Measurements from ENCODE around the gene P2RY4. TPM values are rescaled to one million over a fixed set of nuclear protein-coding genes. Genes with fewer than 3 reads are reported as not detected.

The P2RY4 gene
- total and polyA plus RNA-seq, 2 of the 13 experiments (the other 11 are each of a cell fraction or from before 2014, with no cell fraction given): 0.07 to 0.49 TPM

- in situ Hi-C loops (cut with HindIII; ENCODE audit: extremely low pct_ligation_motif_present, low pct_unique_long_range_greater_than_20kb): no loop called here
- POLR2A ChIA-PET: no interaction called here
Observed at GRCh38 chrX:70281951-70282350, 21.9 kb upstream of the P2RY4 start, which contains the start of gene RAB41. RAB41 (plus strand) TSS chrX:70282172; CDS start chrX:70282218, 46 bp downstream.

GRCh38 chrX:70280573-70280972 is 20.6 kb upstream of the P2RY4 start:
- no peak overlapping the region for H3K27ac ChIP-seq (ENCODE audit: extremely low read length, insufficient read depth, low read length)
- no peak for DNase-seq (ENCODE audit: low spot score)
- no peak overlapping the region for H3K4me2 ChIP-seq (ENCODE audit: low read depth, low read length)
- H3K4me3 ChIP-seq (replicated peaks in 1 of 3; ENCODE audit: insufficient read depth in 1 of 3, low read depth in 2 of 3, low read length in 3 of 3): no peak overlapping the region
- CTCF ChIA-PET (ENCODE audit: low intra/inter-chr PET ratio, low total read pairs): no interaction called here
- H3K9me3 ChIP-seq (ENCODE audit: low read length): no peaks in the 10 kb centered on the region
- no peaks in the 10 kb centered on the region for H3K36me3 ChIP-seq (replicated peaks in 1 of 2; ENCODE audit: control insufficient read depth in 1 of 2, insufficient read depth in 2 of 2, low read length in 2 of 2)
- intact Hi-C loops (cut with micrococcal nuclease; ENCODE audit: unreplicated experiment) (loop anchor here (10.0 kb wide), 1 partner anchor 1006 kb away; no protein-coding TSS in a partner anchor), in situ Hi-C loops (cut with HindIII; ENCODE audit: extremely low pct_ligation_motif_present, low pct_unique_long_range_greater_than_20kb) (no loop called here)
- H2AFZ ChIP-seq (ENCODE audit: low read length): no peak overlapping the region
- FAIRE-seq: no peak
- no peaks in the 10 kb centered on the region for H4K20me1 ChIP-seq (ENCODE audit: insufficient read depth, low read length)
- H3K4me1 ChIP-seq (ENCODE audit: insufficient read depth, low read length): peaks cover 13% of the 10 kb centered on the region
- BruUV-seq (replicated peaks): no TSS peak
- H3K9ac ChIP-seq (ENCODE audit: insufficient read depth, low read depth, low read length): no peak overlapping the region
- H3K27me3 ChIP-seq (ENCODE audit: control insufficient read depth in 1 of 2, insufficient read depth in 2 of 2, low read length in 2 of 2): no peaks in the 10 kb centered on the region
- TF ChIP-seq REST (IDR thresholded peaks at IDR 0.05; ENCODE audit: borderline replicate concordance in 1 of 2, low read depth in 1 of 2, low read length in 2 of 2): peak in 1 of 2 experiments; percentile 25; a peak in 1 of 4 replicates
- no peak for TF ChIP-seq ZNF552 (CRISPR knock-in tag; IDR thresholded peaks at IDR 0.05; ENCODE audit: borderline replicate concordance)
- no peak for TF ChIP-seq SALL1 (CRISPR knock-in tag; IDR thresholded peaks at IDR 0.05)
- ATAC-seq: no peak
- POLR2A ChIA-PET: no interaction called here
- no peaks in the 10 kb centered on the region for H3K79me2 ChIP-seq (ENCODE audit: insufficient read depth, low read length)
- 72% methylated on average over 3 of the region's 3 CpGs for WGBS (ENCODE audit: low lambda C conversion rate)

More at GRCh38 chrX:70281951-70282350, 21.9 kb upstream of the P2RY4 start, which contains the start of gene RAB41:
- Histone ChIP-seq H3K4me1 (ENCODE audit: insufficient read depth, low read length) (peaks cover 13% of the 10 kb centered on the region), H3K27ac (ENCODE audit: extremely low read length, insufficient read depth, low read length) (no peak within 1 kb of the TSS), H3K27me3 (ENCODE audit: control insufficient read depth in 1 of 2, insufficient read depth in 2 of 2, low read length in 2 of 2) (no peaks in the 10 kb centered on the region), H3K4me2 (ENCODE audit: low read depth, low read length) (no peak within 1 kb of the TSS), H3K4me3 (replicated peaks in 1 of 3; ENCODE audit: insufficient read depth in 1 of 3, low read depth in 2 of 3, low read length in 3 of 3) (no peak within 1 kb of the TSS), H4K20me1 (ENCODE audit: insufficient read depth, low read length) (no peaks in the 10 kb centered on the region), H3K9ac (ENCODE audit: insufficient read depth, low read depth, low read length) (no peak within 1 kb of the TSS), H3K9me3 (ENCODE audit: low read length) (no peaks in the 10 kb centered on the region), H2AFZ (ENCODE audit: low read length) (no peak within 1 kb of the TSS), H3K36me3 (replicated peaks in 1 of 2; ENCODE audit: control insufficient read depth in 1 of 2, insufficient read depth in 2 of 2, low read length in 2 of 2) (no peaks in the 10 kb centered on the region), H3K79me2 (ENCODE audit: insufficient read depth, low read length) (no peaks in the 10 kb centered on the region)
- no peak for TF ChIP-seq XRCC5 (optimal IDR thresholded peaks at IDR 0.05; ENCODE audit: low read length)
- BruUV-seq (replicated peaks): no TSS peak
- ATAC-seq: no peak
- CTCF ChIA-PET (ENCODE audit: low intra/inter-chr PET ratio, low total read pairs): no interaction called here
- 98% methylated on average over 14 of the region's 21 CpGs for WGBS (ENCODE audit: low lambda C conversion rate)
- DNase-seq (ENCODE audit: low spot score): no peak
- intact Hi-C loops (cut with micrococcal nuclease; ENCODE audit: unreplicated experiment): loop anchor here (10.0 kb wide), 1 partner anchor 1007 kb away; no protein-coding TSS in a partner anchor
- no peak for FAIRE-seq

All from HepG2 (cell line).